ENCODE results near the gene PROSER3.

DNA sequence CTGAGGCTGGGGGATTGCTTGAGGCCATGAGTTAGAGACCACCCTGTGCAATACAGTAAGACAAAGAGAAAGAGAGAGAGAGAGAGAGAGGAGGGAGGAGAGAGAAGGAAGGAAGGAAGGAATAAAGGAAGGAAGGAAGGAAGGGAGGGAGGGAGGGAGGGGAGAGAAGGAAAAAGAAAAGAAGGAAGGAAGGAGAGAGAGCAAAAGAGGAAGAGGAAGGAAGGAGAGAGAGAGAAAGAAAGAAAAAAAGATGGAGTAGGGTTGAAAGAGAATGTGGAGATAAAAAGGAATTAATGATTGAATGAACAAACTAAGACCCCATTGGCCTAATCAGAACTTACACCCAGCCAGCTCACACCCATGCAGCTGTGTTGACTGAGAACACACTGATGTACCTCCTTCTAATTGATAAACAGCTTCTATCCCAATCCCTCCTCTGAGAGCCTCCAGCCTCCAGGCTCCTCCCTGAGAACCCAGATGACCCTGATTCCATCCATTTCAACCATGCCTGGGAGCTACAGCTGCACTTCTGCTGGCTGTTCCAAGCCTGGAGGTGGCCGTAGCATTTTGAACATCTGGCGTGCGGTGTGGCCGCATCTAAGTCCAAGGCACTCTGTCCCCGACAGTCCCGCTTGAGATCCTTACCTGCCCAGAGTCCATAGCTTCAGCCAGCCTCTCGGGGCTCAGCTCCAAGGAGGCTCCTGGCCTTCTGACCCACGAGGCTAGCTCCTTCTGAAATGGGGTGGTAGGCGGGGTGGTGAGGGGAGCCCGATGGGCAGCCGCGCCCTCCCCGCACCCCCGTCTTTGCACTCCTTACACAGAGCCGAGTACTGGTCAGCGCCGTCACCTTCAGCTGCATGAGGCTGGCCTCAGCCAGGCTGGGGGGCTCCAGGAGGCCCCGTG lies 53.6 kb downstream of the PROSER3 start:
- TF ChIP-seq, protein P1, sequence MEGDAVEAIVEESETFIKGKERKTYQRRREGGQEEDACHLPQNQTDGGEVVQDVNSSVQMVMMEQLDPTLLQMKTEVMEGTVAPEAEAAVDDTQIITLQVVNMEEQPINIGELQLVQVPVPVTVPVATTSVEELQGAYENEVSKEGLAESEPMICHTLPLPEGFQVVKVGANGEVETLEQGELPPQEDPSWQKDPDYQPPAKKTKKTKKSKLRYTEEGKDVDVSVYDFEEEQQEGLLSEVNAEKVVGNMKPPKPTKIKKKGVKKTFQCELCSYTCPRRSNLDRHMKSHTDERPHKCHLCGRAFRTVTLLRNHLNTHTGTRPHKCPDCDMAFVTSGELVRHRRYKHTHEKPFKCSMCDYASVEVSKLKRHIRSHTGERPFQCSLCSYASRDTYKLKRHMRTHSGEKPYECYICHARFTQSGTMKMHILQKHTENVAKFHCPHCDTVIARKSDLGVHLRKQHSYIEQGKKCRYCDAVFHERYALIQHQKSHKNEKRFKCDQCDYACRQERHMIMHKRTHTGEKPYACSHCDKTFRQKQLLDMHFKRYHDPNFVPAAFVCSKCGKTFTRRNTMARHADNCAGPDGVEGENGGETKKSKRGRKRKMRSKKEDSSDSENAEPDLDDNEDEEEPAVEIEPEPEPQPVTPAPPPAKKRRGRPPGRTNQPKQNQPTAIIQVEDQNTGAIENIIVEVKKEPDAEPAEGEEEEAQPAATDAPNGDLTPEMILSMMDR (IDR thresholded peaks at IDR 0.05): no peak
- no peak for TF ChIP-seq ZFX (IDR thresholded peaks at IDR 0.05; ENCODE audit: borderline replicate concordance)
